ENCODE results near the gene ALDH4A1. TPM values are rescaled to one million over a fixed set of nuclear protein-coding genes. Genes with fewer than 3 reads are reported as not detected.

The ALDH4A1 gene
- 74.4 TPM for total RNA-seq

DNA sequence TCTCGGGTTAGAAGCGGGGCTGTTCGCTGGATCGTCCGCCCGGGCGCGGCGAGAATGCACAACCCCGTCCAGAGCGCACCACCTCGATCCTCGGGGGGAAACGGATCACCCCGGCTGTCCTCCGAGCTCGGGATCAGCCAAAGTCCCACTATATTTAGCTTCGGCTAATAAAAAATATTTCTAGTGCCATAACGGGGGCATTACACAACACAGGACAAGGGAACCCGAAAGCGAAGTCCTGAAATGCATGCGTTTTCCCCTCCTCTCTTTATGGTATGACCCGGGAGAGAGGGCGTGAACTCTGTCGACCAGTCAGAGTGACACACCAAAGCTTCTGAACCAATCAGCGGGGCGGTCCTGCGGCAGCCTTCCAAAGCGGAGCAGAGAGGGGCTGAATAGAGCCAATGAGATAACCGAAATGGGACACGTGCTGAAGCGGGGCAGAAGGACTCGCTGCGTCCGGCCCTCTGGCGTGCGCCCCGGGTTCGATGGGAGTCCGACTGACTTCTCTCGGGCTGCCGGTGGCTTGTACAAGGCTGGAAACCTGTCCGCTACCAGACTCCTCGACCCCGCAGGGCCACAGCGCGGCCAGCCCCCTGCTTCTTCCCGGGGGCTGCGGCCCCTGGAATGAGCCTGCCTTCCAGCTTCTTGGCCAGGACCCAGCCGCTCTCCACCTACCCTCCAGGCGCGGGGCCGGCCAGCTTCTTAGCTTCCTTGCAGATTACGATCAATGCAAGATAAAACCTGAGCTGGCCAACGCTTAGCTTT lies at the start of gene ALDH4A1:
Gene ALDH4A1, minus strand, starts transcription at position 33 of the 768 bp plus-strand sequence. Its CDS starts 32 bp downstream, at position 1.
- peak; percentile 99 for DNase-seq (ENCODE audit: low spot score)

DNA sequence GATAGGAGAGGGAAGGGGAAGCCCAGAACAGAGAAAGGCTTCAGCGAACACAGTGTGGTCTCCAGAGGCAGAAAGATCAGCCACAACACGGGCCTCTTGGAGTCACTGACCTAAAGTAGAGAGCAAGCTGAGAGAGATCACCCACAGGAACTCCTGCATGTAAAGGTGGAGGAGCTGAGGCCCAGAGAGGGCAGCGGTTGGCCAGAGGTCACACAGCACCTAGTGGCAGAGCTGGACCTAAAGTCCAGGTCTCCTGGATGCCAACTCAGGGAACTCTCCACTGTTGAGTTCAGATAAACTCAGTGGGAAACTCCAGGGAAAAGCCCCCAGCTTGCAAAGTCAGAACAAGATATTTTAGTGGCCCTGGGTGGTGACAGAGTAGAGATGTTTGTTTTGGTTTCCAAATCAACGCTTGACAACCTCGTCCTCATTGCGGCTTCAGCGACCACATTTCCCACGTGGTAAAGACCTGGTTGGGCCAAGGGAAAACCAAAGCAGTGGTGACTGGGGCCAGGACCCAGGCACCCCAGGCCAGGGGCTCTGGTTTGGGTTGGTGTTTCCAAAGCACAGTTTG lies 49.5 kb upstream of the ALDH4A1 start:
- no peak for DNase-seq (ENCODE audit: low spot score)

DNA sequence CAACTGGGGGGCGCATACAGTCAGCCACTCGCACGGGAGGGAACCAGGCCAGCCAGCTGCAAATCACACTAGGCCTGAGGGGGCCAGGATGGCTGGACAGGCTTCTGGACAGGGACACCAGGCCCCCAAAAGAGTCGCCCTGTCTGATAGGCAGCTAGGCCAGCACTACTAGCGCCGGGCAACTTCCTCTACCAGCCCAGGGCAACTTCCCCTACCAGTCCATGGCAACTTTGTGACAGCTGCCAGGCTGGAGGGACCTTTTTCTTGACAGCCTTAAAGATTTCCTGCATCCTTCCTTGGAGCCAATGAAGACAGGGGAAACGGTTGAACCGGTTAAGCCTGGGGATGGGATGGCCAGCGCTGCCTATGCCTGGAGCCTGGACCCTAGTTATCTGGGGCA lies 49.1 kb upstream of the ALDH4A1 start:
- DNase-seq (ENCODE audit: low spot score) = no peak

GRCh38 chr1:18950401-18951026 lies 48.2 kb upstream of the ALDH4A1 start:
- DNase-seq (ENCODE audit: low spot score) = peak; percentile 77

GRCh38 chr1:18949686-18950400 lies 47.5 kb upstream of the ALDH4A1 start:
- DNase-seq (ENCODE audit: low spot score) = no peak

DNA sequence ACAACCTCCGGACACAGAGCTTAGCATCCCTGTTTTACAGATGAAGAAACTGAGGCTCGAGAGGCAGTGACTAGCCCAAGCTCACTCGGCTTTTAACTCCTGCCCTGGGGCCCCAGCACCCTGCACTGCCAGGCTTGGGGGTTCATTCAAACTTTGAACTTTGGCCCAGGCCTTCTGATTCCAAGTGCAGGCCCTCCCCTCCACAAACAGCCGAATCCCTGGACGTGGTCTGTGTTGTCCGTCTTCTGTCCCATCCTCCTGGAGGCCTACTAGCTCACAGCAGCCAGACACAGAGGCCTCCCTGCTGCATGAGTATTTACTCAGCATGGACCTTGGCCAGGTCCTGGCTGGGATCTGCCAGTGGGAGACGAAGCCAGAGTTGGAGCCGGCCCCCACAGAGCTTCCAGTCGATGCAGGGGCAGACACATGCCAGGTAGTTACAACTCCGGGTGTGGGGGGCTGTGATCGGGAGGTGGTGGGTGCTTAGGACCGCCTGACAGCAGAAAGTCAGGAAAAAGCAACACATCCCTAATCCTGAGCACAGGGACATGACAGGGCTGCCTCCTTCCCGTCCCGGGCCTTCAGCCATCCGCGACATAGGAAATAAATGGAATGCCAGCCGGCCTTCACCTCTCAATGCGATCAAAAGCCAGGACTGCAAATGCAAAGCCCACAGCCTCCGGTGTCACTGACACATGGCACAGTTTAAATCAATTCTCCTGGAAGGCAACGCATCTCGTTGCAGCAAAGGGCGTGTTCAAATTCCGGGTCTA lies 46.7 kb upstream of the ALDH4A1 start:
- DNase-seq (ENCODE audit: low spot score) = no peak

GRCh38 chr1:18948048-18948912 lies 45.9 kb upstream of the ALDH4A1 start:
- no peak for DNase-seq (ENCODE audit: low spot score)

DNA sequence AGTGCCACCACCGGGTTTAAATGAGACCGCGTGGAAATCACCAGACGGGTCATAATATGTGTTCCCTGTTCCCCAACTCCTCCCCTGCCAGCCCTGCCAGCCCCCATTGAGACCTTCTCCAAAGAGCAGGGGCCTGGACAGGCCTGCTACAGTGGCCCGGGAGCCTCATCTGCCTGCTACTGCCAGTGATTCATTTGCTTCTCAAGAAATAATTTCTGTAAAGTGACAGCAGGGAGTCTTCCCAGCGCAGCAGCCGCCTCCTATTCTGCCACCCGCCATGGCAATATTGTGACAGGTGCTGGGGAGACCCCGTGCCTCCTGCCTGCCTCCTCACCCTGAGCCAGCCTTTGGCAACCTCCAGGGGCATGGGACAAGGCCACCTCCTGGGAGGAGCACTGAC lies 45.2 kb upstream of the ALDH4A1 start:
- DNase-seq (ENCODE audit: low spot score) = no peak

DNA sequence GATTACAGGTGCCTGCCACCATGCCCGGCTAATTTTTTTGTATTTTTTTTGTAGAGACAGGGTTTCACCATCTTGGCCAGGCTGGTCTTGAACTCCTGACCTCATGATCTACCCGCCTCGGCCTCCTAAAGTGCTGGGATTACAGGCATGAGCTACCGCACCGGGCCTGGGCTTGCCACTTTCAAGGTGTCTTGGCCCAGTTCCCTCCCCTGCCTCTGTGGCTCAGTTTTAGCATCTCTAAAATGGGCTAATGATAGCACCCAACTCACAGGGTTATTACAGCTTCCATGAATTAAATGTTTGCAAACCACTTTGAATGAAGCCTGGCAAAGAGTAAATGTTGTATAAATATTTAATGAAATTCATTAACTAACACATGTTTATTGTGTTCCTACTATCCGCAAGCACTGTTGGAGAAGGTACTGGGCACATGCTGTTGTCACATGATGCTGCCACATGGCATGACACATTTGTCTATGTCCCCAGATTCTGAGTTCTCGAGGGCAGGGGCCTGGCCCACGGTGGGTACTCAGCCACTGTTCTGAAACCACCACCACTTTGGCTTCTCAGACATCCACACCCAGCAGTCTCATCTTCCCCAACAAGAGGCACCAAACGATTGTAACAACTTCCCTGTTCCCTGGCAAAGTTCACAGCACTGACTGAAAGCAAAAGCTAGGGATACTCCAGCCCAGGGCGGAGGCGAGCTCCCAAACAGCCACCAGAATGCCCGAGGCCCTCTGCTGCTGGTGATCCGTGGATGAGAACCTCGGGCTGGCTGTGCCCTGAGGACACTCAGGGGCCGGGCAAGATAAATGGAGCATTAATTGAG lies 44.4 kb upstream of the ALDH4A1 start:
- DNase-seq (ENCODE audit: low spot score) = no peak

GRCh38 chr1:18945401-18945849 lies 43.1 kb upstream of the ALDH4A1 start:
- DNase-seq (ENCODE audit: low spot score) = no peak

DNA sequence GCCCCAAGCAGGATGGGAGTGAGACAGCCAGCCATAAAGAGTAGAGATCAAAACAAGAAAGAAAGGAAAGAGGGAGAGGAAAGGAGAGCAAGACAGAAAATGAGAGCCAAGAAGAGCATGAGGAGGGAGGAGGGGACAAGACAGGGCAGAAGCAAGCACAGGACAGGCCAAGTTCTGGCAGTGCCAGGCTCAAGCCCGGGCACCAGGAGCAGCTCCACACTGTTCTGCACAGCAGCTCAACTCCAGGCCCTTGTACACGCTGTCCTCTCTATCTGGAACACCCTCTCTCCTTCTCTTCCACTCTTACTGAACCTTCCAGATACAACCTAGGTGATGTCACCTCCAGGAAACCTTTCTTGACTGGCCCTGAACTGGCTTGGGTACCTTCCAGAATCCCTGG lies 42.5 kb upstream of the ALDH4A1 start:
- DNase-seq (ENCODE audit: low spot score) = no peak

DNA sequence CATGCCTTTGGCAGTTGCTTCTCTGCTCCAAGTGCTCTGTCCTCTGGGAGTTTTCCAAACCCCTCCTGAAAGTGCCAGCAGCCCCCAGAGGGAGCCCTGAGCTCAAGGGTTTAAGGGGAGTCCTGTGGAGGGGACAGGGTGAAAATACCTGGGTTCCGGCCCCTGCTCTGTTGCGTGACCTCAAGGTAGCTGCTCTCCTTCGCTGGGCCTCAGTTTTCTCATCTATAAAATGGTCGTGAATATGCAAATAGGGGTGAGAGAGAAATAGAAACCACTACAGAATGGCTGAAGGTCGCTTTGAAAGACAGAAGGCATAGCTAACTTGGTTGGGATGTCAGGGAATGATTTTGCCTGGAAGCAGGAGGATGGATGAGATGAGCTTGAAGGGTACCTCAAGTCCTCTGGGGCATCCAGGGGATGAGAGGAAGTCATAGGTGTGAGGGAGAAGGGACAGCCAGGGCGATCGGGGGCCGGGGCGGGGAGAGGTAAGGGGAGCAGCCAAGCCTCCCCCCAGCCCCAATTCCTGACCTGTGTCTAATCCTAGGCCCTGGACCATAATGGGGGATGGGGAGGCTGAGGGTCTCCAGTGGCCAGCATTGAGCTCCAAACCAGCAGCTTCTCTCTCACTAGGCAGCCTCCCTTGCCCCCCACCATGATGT lies 41.7 kb upstream of the ALDH4A1 start:
- DNase-seq (ENCODE audit: low spot score) = no peak

GRCh38 chr1:18943162-18943561 lies 40.8 kb upstream of the ALDH4A1 start:
- no peak for DNase-seq (ENCODE audit: low spot score)

- no peak for DNase-seq (ENCODE audit: low spot score)
Measured at GRCh38 chr1:18942340-18942739, 40.0 kb upstream of the ALDH4A1 start.

DNA sequence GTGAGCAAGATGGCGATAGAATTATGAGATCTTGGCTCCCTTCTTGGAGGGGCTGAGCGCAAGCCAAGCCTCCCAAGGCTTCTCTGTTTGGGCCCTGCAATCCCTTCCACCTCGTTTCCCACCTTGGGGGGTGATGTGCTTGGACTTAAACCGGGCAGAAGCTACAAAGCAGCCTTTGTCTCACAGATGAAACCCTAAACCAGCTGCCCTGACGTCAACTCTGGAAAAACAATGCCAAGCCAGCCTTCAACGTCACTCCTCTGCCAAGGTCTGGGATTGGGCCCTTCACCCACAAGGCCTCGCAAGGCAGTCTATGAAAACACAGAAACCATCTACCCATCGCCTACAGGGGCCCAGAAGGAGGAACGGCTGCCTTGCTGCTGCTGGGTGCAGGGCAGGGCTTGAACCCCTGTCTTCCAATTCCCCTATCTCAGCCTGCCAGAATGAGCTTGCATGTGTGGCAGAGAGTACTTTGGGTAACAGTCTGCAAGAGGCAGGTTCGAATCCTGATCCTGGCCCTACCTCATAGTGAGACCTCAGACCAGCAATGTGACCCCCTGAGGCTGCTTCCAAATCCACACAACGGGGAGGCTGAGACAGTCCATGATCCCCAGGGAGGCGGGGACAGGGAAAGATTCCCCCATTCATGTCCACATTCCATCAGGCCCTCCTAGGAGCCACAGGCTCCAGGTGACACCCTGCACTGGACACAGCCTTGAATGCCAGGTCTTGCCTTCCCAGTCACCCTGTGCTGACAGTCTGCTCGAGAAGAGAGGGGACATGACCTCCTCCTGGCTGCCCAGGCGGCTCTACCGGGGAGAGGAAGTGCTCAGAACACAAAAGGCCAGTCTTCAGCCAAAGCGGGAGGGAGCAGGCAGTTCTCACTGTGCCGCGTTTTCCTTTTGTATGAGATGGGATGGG lies 39.1 kb upstream of the ALDH4A1 start:
- no peak for DNase-seq (ENCODE audit: low spot score)

- no peak for DNase-seq (ENCODE audit: low spot score)
Measured at GRCh38 chr1:18940303-18941020, 38.1 kb upstream of the ALDH4A1 start.
